Prostate gland (tissue), 2 donors: ENCODE data around the gene ABCA13. TPM values are rescaled to one million over a fixed set of nuclear protein-coding genes. Genes with fewer than 3 reads are reported as not detected.

Source experiments
- DNase-seq: peaks from one replicate; pipeline ENCODE4 v3.0.0-alpha.2; 2019; ENCODE audit warnings: low spot score
- H3K27ac ChIP-seq, 2 donors: fragments of 200-600 bp; sonication (generic); 2 replicates each; pipeline ENCODE4 v1.5.1; 2017 to 2019
- H3K27me3 ChIP-seq: fragments of 200-600 bp; sonication (generic); replicated peaks from 2 replicates; pipeline ENCODE4 v1.5.1; 2019; ENCODE audit not compliant: insufficient read depth
- H3K36me3 ChIP-seq, 2 donors: fragments of 200-600 bp; sonication (generic); 1 replicate in 1 of 2; 2 replicates in 1 of 2; pipeline versions ENCODE4 v1.5.1 to v1.8.1; 2017 to 2019
- H3K4me1 ChIP-seq: fragments of 200-600 bp; sonication (generic); replicated peaks from 2 replicates; pipeline ENCODE4 v1.5.1; 2019
- H3K4me3 ChIP-seq, 2 donors: fragments of 200-600 bp; sonication (generic); 2 replicates each; pipeline ENCODE4 v1.5.1; 2017 to 2019
- H3K9me3 ChIP-seq: fragments of 200-600 bp; sonication (generic); 2 replicates; pipeline ENCODE4 v1.5.1; 2017
- CTCF ChIP-seq, 4 experiments: fragments of 200-600 bp in 2 of 4; fragments of 450-650 bp in 2 of 4; sonication (generic) in 2 of 4; IDR thresholded peaks; 1 replicate in 3 of 4; 2 replicates in 1 of 4; pipeline ENCODE4 v1.5.1; 2016 to 2019; ENCODE audit warnings: antibody characterized with exemption in 4 of 4, mild to moderate bottlenecking in 2 of 4, moderate library complexity in 2 of 4
- POLR2A ChIP-seq: fragments of 450-650 bp; IDR thresholded peaks from one replicate; pipeline ENCODE4 v1.6.1; 2016; ENCODE audit warnings: antibody characterized with exemption, mild to moderate bottlenecking
- POLR2AphosphoS5 ChIP-seq: sonication (generic); formaldehyde crosslinking; IDR thresholded peaks from one replicate; pipeline ENCODE4 v1.6.1; 2017; ENCODE audit warnings: antibody characterized with exemption
- WGBS: methylation state at CpG from one replicate; pipeline ENCODE4 v1.1.5; 2018; 5-methylcytosine and 5-hydroxymethylcytosine counted together
- intact Hi-C: fragments of 100-400 bp; cut with DNase I; formaldehyde crosslinking; loops from one replicate; pipeline ENCODE4 v1.14.2; 2022
- total RNA-seq, 2 donors: library from RNA; depleted of rRNA; stranded (reverse); fragments of >200 nt; gene quantifications; one replicate each; pipeline ENCODE4 v1.1.0, GENCODE V29; 2016

The ABCA13 gene
- total RNA-seq, 2 donors from 2014 or later, result 0.14 to 3.5 TPM

- WGBS, result 81% methylated on average over 1 of the region's 1 CpG
Observed at GRCh38 chr7:48279420-48279819, 108.2 kb downstream of the ABCA13 start.

GRCh38 chr7:48280100-48280499, 108.8 kb downstream of the ABCA13 start:
- WGBS, result 44% methylated on average over 2 of the region's 2 CpGs
- no peaks in the 10 kb centered on the region for H3K27me3 ChIP-seq
- no peaks in the 10 kb centered on the region for H3K4me1 ChIP-seq
- H3K27ac ChIP-seq, result no peak overlapping the region
- TF ChIP-seq POLR2A, result no peak
- no peak for TF ChIP-seq CTCF (IDR thresholded peaks at IDR 0.05)
- no peak for TF ChIP-seq POLR2AphosphoS5
- no peak for DNase-seq
- no peaks in the 10 kb centered on the region for H3K9me3 ChIP-seq
- H3K4me3 ChIP-seq, result no peak overlapping the region
- no peaks in the 10 kb centered on the region for H3K36me3 ChIP-seq
- intact Hi-C loops, result no loop called here

More at GRCh38 chr7:48279420-48279819, 108.2 kb downstream of the ABCA13 start:
- Histone ChIP-seq H3K27me3 (no peaks in the 10 kb centered on the region), H3K4me3 (no peak overlapping the region), H3K9me3 (no peaks in the 10 kb centered on the region), H3K4me1 (no peaks in the 10 kb centered on the region), H3K36me3 (no peaks in the 10 kb centered on the region), H3K27ac (no peak overlapping the region)
- DNase-seq, result no peak
- intact Hi-C loops, result no loop called here
- no peak for TF ChIP-seq POLR2AphosphoS5
- no peak for TF ChIP-seq POLR2A
- no peak for TF ChIP-seq CTCF (IDR thresholded peaks at IDR 0.05)

GRCh38 chr7:48285373-48285772, 114.1 kb downstream of the ABCA13 start:
- 58% methylated on average over 6 of the region's 6 CpGs for WGBS
- intact Hi-C loops, result no loop called here

GRCh38 chr7:48286836-48287235, 115.6 kb downstream of the ABCA13 start:
- H3K36me3 ChIP-seq, result no peaks in the 10 kb centered on the region
- no peak for DNase-seq
- intact Hi-C loops, result no loop called here
- TF ChIP-seq POLR2AphosphoS5 (no peak), POLR2A (no peak), CTCF (IDR thresholded peaks at IDR 0.05) (no peak)
- H3K27ac ChIP-seq, result no peak overlapping the region
- no peak overlapping the region for H3K4me3 ChIP-seq
- H3K27me3 ChIP-seq, result no peaks in the 10 kb centered on the region
- 77% methylated on average over 5 of the region's 5 CpGs for WGBS
- no peaks in the 10 kb centered on the region for H3K9me3 ChIP-seq
- H3K4me1 ChIP-seq, result no peaks in the 10 kb centered on the region

More at GRCh38 chr7:48285373-48285772, 114.1 kb downstream of the ABCA13 start:
- no peak for DNase-seq
- Histone ChIP-seq H3K9me3 (no peaks in the 10 kb centered on the region), H3K4me1 (no peaks in the 10 kb centered on the region), H3K27me3 (no peaks in the 10 kb centered on the region), H3K4me3 (no peak overlapping the region), H3K27ac (no peak overlapping the region), H3K36me3 (no peaks in the 10 kb centered on the region)
- TF ChIP-seq POLR2A, result no peak
- TF ChIP-seq CTCF (IDR thresholded peaks at IDR 0.05), result no peak
- TF ChIP-seq POLR2AphosphoS5, result no peak

- WGBS, result 91% methylated on average over 1 of the region's 1 CpG
- no peak overlapping the region for H3K27ac ChIP-seq
- no peak overlapping the region for H3K4me3 ChIP-seq
- H3K4me1 ChIP-seq, result no peaks in the 10 kb centered on the region
- H3K27me3 ChIP-seq, result no peaks in the 10 kb centered on the region
- H3K9me3 ChIP-seq, result no peaks in the 10 kb centered on the region
- H3K36me3 ChIP-seq, result no peaks in the 10 kb centered on the region
- TF ChIP-seq POLR2A (no peak), POLR2AphosphoS5 (no peak), CTCF (IDR thresholded peaks at IDR 0.05) (no peak)
- intact Hi-C loops, result no loop called here
- DNase-seq, result no peak
Observed at GRCh38 chr7:48289656-48290055, 118.4 kb downstream of the ABCA13 start.
